Adrenal gland (tissue), 5 donors: ENCODE results near the gene GHR.

Source experiments
- POLR2A ChIP-seq, 2 donors: fragments of 450-650 bp; IDR thresholded peaks; one replicate each; pipeline ENCODE4 v1.6.1; 2017; ENCODE audit warnings: antibody characterized with exemption in 2 of 2, mild to moderate bottlenecking in 2 of 2, moderate library complexity in 1 of 2
- TF ChIP-seq, protein P1 (sequence below), 6 experiments: fragments of 450-650 bp in 4 of 6; fragments of 200-600 bp in 2 of 6; sonication (generic) in 1 of 6; IDR thresholded peaks; 1 replicate in 5 of 6; 2 replicates in 1 of 6; pipeline versions ENCODE4 v1.5.1 to v1.8.0; 2016 to 2021; ENCODE audit warnings: antibody characterized with exemption in 6 of 6, mild to moderate bottlenecking in 2 of 6, moderate library complexity in 1 of 6
- donor health status: DM: no; HTN: no; CAD: no.

DNA sequence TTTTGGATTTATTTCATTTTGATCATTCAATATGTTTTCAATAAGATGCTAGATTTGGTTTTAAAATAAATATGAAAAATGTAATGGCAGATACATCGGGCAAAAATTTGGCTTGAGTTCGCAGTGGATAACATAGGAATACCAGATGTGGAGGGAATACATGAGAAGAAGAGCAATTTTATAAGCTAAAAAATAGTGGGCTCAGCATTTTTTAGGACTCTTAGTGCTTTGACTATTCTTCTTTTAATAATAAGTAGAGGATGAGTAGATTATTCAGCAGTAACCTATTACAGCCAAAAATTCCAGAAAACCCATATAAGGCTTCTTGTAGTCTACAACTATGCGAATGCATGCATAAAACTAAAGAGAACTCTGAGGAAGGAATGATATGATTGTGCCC lies 22.8 kb upstream of the GHR start:
- TF ChIP-seq, protein P1, sequence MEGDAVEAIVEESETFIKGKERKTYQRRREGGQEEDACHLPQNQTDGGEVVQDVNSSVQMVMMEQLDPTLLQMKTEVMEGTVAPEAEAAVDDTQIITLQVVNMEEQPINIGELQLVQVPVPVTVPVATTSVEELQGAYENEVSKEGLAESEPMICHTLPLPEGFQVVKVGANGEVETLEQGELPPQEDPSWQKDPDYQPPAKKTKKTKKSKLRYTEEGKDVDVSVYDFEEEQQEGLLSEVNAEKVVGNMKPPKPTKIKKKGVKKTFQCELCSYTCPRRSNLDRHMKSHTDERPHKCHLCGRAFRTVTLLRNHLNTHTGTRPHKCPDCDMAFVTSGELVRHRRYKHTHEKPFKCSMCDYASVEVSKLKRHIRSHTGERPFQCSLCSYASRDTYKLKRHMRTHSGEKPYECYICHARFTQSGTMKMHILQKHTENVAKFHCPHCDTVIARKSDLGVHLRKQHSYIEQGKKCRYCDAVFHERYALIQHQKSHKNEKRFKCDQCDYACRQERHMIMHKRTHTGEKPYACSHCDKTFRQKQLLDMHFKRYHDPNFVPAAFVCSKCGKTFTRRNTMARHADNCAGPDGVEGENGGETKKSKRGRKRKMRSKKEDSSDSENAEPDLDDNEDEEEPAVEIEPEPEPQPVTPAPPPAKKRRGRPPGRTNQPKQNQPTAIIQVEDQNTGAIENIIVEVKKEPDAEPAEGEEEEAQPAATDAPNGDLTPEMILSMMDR (IDR thresholded peaks at IDR 0.05) = no peak
- TF ChIP-seq POLR2A (IDR thresholded peaks at IDR 0.05) = no peak
